SK-N-MC (cell line): ENCODE data around the gene CCDC120.

Source experiments
- DNase-seq: peaks from one replicate; pipeline ENCODE4 v3.0.0-alpha.2; 2011; ENCODE audit warnings: low read depth, low spot score
- H3K27ac ChIP-seq: fragments of 200-600 bp; sonication (generic); 2 replicates; pipeline ENCODE4 v1.5.1; 2016; ENCODE audit warnings: mixed run types
- H3K36me3 ChIP-seq: fragments of 200-600 bp; sonication (generic); 2 replicates; pipeline ENCODE4 v1.6.1; 2017; ENCODE audit warnings: antibody characterized with exemption, low read length, mixed read lengths; ENCODE audit not compliant: insufficient read depth
- H3K4me3 ChIP-seq: fragments of 200-600 bp; sonication (generic); 2 replicates; pipeline ENCODE4 v1.5.1; 2016
- H3K9ac ChIP-seq: fragments of 200-600 bp; sonication (generic); 2 replicates; pipeline ENCODE4 v1.8.0; 2017; ENCODE audit warnings: mixed run types, mixed read lengths; ENCODE audit not compliant: insufficient read length
- H3K9me3 ChIP-seq: fragments of 200-600 bp; sonication (generic); 2 replicates; pipeline ENCODE4 v1.6.1; 2017; ENCODE audit warnings: low read depth, mild to moderate bottlenecking, antibody characterized with exemption, low read length, moderate library complexity, mixed read lengths
- EZH2 ChIP-seq: fragments of 200-600 bp; sonication (generic); IDR thresholded peaks from one replicate; pipeline ENCODE4 v1.6.1; 2017; ENCODE audit warnings: antibody characterized with exemption
- FOXP2 ChIP-seq: optimal IDR thresholded peaks from 2 replicates; pipeline ENCODE3; 2011; ENCODE audit warnings: mild to moderate bottlenecking, moderate library complexity; ENCODE audit not compliant: insufficient read depth; ENCODE audit errors: extremely low read length, control extremely low read depth
- POLR2AphosphoS5 ChIP-seq: IDR thresholded peaks from 2 replicates; pipeline ENCODE4 v1.6.1; 2012; ENCODE audit warnings: mild to moderate bottlenecking, low read depth, low read length, borderline replicate concordance

CCDC120 gene

GRCh38 chrX:49067285-49068120, 8.7 kb downstream of the CCDC120 start:
- H3K4me3 ChIP-seq: no peak overlapping the region
- no peak overlapping the region for H3K27ac ChIP-seq
- TF ChIP-seq POLR2AphosphoS5 (no peak), FOXP2 (no peak), EZH2 (no peak)
- H3K9ac ChIP-seq: no peak overlapping the region
- H3K9me3 ChIP-seq: no peaks in the 10 kb centered on the region
- DNase-seq: no peak
- no peaks in the 10 kb centered on the region for H3K36me3 ChIP-seq

- H3K27ac ChIP-seq: no peak overlapping the region
- H3K9me3 ChIP-seq: no peaks in the 10 kb centered on the region
- no peak overlapping the region for H3K9ac ChIP-seq
- no peaks in the 10 kb centered on the region for H3K36me3 ChIP-seq
- TF ChIP-seq EZH2 (no peak), POLR2AphosphoS5 (no peak), FOXP2 (no peak)
- DNase-seq: no peak
- H3K4me3 ChIP-seq: no peak overlapping the region
These were observed 10.2 kb downstream of the CCDC120 start for GRCh38 chrX:49069038-49069437.

GRCh38 chrX:49070988-49071387, 12.2 kb downstream of the CCDC120 start:
- Histone ChIP-seq H3K27ac (no peak overlapping the region), H3K36me3 (no peaks in the 10 kb centered on the region), H3K9ac (no peak overlapping the region), H3K4me3 (no peak overlapping the region), H3K9me3 (no peaks in the 10 kb centered on the region)
- DNase-seq: no peak
- TF ChIP-seq EZH2 (no peak), POLR2AphosphoS5 (no peak), FOXP2 (no peak)

GRCh38 chrX:49071877-49072711, 13.3 kb downstream of the CCDC120 start:
- Histone ChIP-seq H3K36me3 (no peaks in the 10 kb centered on the region), H3K4me3 (no peak overlapping the region), H3K9ac (no peak overlapping the region), H3K27ac (no peak overlapping the region), H3K9me3 (no peaks in the 10 kb centered on the region)
- TF ChIP-seq EZH2 (no peak), FOXP2 (no peak), POLR2AphosphoS5 (no peak)
- DNase-seq: no peak

DNA sequence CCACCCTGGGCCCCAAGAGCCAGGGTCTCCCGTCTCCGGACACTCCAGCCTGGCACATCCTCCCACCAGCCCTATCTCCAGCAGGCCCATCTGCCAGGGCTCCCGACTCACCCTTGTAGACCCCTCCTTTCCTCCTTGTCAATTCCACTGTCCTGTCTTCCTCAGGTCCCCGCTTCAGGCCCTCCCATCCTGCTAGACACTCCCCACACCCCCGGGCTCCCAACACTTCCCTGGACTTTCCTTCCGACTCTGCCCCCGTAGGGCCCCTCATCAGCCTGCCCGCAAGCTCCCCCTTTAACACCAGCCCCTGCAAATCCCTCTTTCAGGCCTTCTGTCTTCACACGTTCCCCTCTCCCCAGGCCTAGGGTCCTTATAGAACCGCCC, 13.9 kb downstream of the CCDC120 start:
- no peak for TF ChIP-seq POLR2AphosphoS5
- no peak for TF ChIP-seq FOXP2
- no peak for TF ChIP-seq EZH2
- H3K4me3 ChIP-seq: peak overlapping the region; percentile 82; the same call in 1 of the 2 replicates
- no peaks in the 10 kb centered on the region for H3K9me3 ChIP-seq
- H3K27ac ChIP-seq: no peak overlapping the region
- no peak for DNase-seq
- H3K9ac ChIP-seq: no peak overlapping the region
- H3K36me3 ChIP-seq: no peaks in the 10 kb centered on the region

DNA sequence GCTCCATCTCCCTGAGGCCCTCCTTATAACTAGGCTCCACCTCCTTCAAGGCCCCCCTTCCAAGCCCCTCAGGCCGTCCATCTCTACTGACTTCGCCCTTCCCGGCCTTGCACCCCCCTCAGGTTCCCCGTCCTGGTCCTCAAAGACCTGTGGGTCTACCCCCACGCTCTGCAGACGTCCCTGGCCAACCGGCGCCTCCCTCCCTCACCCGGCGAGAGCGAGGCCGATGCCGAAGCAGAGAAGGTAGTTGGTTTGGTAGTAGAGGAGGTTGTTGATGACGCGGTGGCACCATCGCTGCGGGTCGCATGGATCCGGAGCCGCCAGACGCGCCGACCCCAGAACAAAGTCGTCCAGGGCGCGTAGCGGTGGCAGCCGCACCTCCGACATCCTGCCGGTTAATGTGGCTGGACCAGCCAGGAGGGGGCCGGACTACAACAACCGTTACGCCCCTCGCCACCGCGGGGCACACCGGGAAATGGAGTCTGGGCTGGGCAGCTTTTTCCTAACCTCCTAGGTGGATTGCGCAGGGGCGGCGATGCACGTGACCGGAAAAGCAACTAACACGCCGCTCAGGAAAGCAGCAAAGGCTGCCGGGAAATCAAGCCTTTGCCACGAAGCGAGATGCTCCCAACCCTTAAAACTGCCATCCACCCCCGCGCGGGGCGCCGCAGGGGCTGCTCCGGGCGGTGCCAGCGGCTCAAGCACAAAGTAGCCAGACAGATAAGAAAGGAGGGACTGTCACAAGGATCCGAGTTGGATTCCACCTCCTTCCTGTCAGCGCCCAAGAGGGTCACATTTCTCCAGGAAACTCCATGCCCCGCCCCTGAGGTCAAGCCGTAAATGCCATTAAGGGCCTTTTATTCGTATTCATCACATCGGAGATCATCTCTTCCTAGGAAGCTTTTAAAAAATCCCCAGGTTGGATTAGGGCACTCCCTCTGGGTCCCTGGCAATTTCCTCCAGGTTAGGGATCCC, 15.1 kb downstream of the CCDC120 start, which contains the start of gene PRAF2:
PRAF2 (minus strand) TSS at position 402 of the 975 bp plus-strand sequence; CDS start at position 387, 15 bp downstream.
- peak; percentile 53; the same call in 1 of the 2 replicates for TF ChIP-seq POLR2AphosphoS5
- no peak for TF ChIP-seq FOXP2
- Histone ChIP-seq H3K36me3 (no peaks in the 10 kb centered on the region), H3K27ac (no peak within 1 kb of the TSS), H3K4me3 (peak within 1 kb of the TSS; percentile 82), H3K9ac (peak within 1 kb of the TSS; percentile 41), H3K9me3 (no peaks in the 10 kb centered on the region)
- DNase-seq: peak; percentile 34

- TF ChIP-seq FOXP2 (no peak), EZH2 (no peak), POLR2AphosphoS5 (no peak)
- Histone ChIP-seq H3K36me3 (no peaks in the 10 kb centered on the region), H3K27ac (no peak overlapping the region), H3K9me3 (no peaks in the 10 kb centered on the region), H3K4me3 (no peak overlapping the region), H3K9ac (no peak overlapping the region)
- DNase-seq: no peak
These were observed 16.5 kb downstream of the CCDC120 start for GRCh38 chrX:49075347-49075746.
